ENCODE results near the gene MXI1.

MXI1 gene

GRCh38 chr10:110334061-110334656, 126.8 kb downstream of the MXI1 start:
- Histone ChIP-seq H3K36me3 (ENCODE audit: insufficient read depth, low read length) (no peaks in the 10 kb centered on the region), H2AFZ (ENCODE audit: low read length, unreplicated experiment) (no peak overlapping the region), H3K27me3 (ENCODE audit: insufficient read depth, low read length) (no peaks in the 10 kb centered on the region), H3K27ac (ENCODE audit: low read depth, low read length) (no peak overlapping the region), H3K79me2 (ENCODE audit: control insufficient read depth, insufficient read depth, low read length, unreplicated experiment) (no peaks in the 10 kb centered on the region), H3K4me3 (ENCODE audit: low read depth, low read length) (no peak overlapping the region), H3K4me1 (ENCODE audit: control insufficient read depth, insufficient read depth, low read length, unreplicated experiment) (peaks cover 36% of the 10 kb centered on the region)

GRCh38 chr10:110335314-110336064, 128.1 kb downstream of the MXI1 start:
- Histone ChIP-seq H3K27ac (ENCODE audit: low read depth, low read length) (peak overlapping the region; percentile 79), H2AFZ (ENCODE audit: low read length, unreplicated experiment) (peak overlapping the region; percentile 1), H3K4me1 (ENCODE audit: control insufficient read depth, insufficient read depth, low read length, unreplicated experiment) (peaks cover 36% of the 10 kb centered on the region), H3K27me3 (ENCODE audit: insufficient read depth, low read length) (no peaks in the 10 kb centered on the region), H3K36me3 (ENCODE audit: insufficient read depth, low read length) (no peaks in the 10 kb centered on the region), H3K4me3 (ENCODE audit: low read depth, low read length) (peak overlapping the region; percentile 8; the same call in 1 of the 2 replicates), H3K79me2 (ENCODE audit: control insufficient read depth, insufficient read depth, low read length, unreplicated experiment) (no peaks in the 10 kb centered on the region)

GRCh38 chr10:110336111-110336721, 128.8 kb downstream of the MXI1 start:
- H3K27me3 ChIP-seq (ENCODE audit: insufficient read depth, low read length), result no peaks in the 10 kb centered on the region
- no peaks in the 10 kb centered on the region for H3K79me2 ChIP-seq (ENCODE audit: control insufficient read depth, insufficient read depth, low read length, unreplicated experiment)
- peak overlapping the region; percentile 1 for H2AFZ ChIP-seq (ENCODE audit: low read length, unreplicated experiment)
- peak overlapping the region; percentile 8; the same call in 1 of the 2 replicates for H3K4me3 ChIP-seq (ENCODE audit: low read depth, low read length)
- peaks cover 36% of the 10 kb centered on the region for H3K4me1 ChIP-seq (ENCODE audit: control insufficient read depth, insufficient read depth, low read length, unreplicated experiment)
- H3K27ac ChIP-seq (ENCODE audit: low read depth, low read length), result peak overlapping the region; percentile 79
- no peaks in the 10 kb centered on the region for H3K36me3 ChIP-seq (ENCODE audit: insufficient read depth, low read length)
